CD14-positive monocyte (primary cell): ENCODE results near the gene PRMT5. TPM values are rescaled to one million over a fixed set of nuclear protein-coding genes. Genes with fewer than 3 reads are reported as not detected.
A peak's percentile ranks its signal among the peaks of the same experiment; 100 is the strongest.

Experiments used
- DNase-seq, 3 donors: peaks; one replicate each; pipeline ENCODE4 v3.0.0-alpha.2; 2011 to 2022
- H2AFZ ChIP-seq: 2 replicates; pipeline ENCODE4 v1.6.0; 2012; ENCODE audit warnings: mild to moderate bottlenecking, low read depth, low read length, inconsistent platforms; ENCODE audit not compliant: insufficient read depth, poor library complexity, severe bottlenecking
- H3K27ac ChIP-seq, 2 donors: 1 replicate in 1 of 2; 2 replicates in 1 of 2; pipeline ENCODE4 v1.5.1; 2012 to 2013; ENCODE audit warnings: low read length in 2 of 2, control low read depth in 1 of 2, inconsistent platforms in 1 of 2, low read depth in 1 of 2, mild to moderate bottlenecking in 1 of 2
- H3K27me3 ChIP-seq, 2 donors: one replicate each; pipeline versions ENCODE4 v1.6.0 to v1.6.1; 2011 to 2013; ENCODE audit warnings: low read length in 2 of 2; ENCODE audit not compliant: control insufficient read depth in 2 of 2, insufficient read depth in 2 of 2
- H3K36me3 ChIP-seq, 2 donors: replicated peaks in 1 of 2; 1 replicate in 1 of 2; 2 replicates in 1 of 2; pipeline versions ENCODE4 v1.5.1 to v1.6.1; 2012 to 2013; ENCODE audit warnings: low read length in 2 of 2, control low read depth in 1 of 2, inconsistent platforms in 1 of 2, mild to moderate bottlenecking in 1 of 2; ENCODE audit not compliant: insufficient read depth in 2 of 2, control insufficient read depth in 1 of 2
- H3K4me1 ChIP-seq, 2 donors: 1 replicate in 1 of 2; 2 replicates in 1 of 2; pipeline versions ENCODE4 v1.5.1 to v1.6.1; 2012 to 2013; ENCODE audit warnings: low read length in 2 of 2, control low read depth in 1 of 2, inconsistent platforms in 1 of 2, mild to moderate bottlenecking in 1 of 2, moderate library complexity in 1 of 2; ENCODE audit not compliant: insufficient read depth in 2 of 2, control insufficient read depth in 1 of 2
- H3K4me2 ChIP-seq: replicated peaks from 2 replicates; pipeline ENCODE3; 2012; ENCODE audit warnings: low read length, moderate library complexity, mild to moderate bottlenecking; ENCODE audit not compliant: poor library complexity, severe bottlenecking; ENCODE audit errors: extremely low read depth
- H3K4me3 ChIP-seq, 3 experiments: fragments of 200-600 bp in 1 of 3; sonication (generic) in 1 of 3; replicated peaks in 1 of 3; 1 replicate in 2 of 3; 2 replicates in 1 of 3; pipeline ENCODE4 v1.5.1; 2011 to 2013; ENCODE audit warnings: low read length in 3 of 3, mild to moderate bottlenecking in 3 of 3, control low read depth in 2 of 3, low read depth in 2 of 3, inconsistent platforms in 1 of 3, moderate library complexity in 1 of 3
- H3K79me2 ChIP-seq: 2 replicates; pipeline ENCODE4 v1.6.0; 2012; ENCODE audit warnings: mild to moderate bottlenecking, control low read depth, inconsistent platforms, low read length, moderate library complexity; ENCODE audit not compliant: insufficient read depth
- H3K9ac ChIP-seq: 2 replicates; pipeline ENCODE4 v1.6.0; 2017; ENCODE audit warnings: low read length, mild to moderate bottlenecking; ENCODE audit not compliant: insufficient read depth, poor library complexity, severe bottlenecking
- H3K9me3 ChIP-seq, 2 donors: replicated peaks in 1 of 2; 1 replicate in 1 of 2; 2 replicates in 1 of 2; pipeline versions ENCODE4 v1.5.1 to v1.6.1; 2012 to 2013; ENCODE audit warnings: low read length in 2 of 2, control low read depth in 1 of 2; ENCODE audit not compliant: control insufficient read depth in 1 of 2, insufficient read depth in 1 of 2
- H4K20me1 ChIP-seq: 2 replicates; pipeline ENCODE4 v1.6.0; 2012; ENCODE audit warnings: mild to moderate bottlenecking, low read length, control low read depth, moderate library complexity; ENCODE audit not compliant: insufficient read depth
- H3K27ac Mint-ChIP-seq, 7 donors: one replicate each; pipeline ENCODE4 v1.8.0; 2020; ENCODE audit warnings: mild to moderate bottlenecking in 7 of 7, mixed read lengths in 7 of 7, moderate library complexity in 6 of 7, inconsistent platforms in 2 of 7
- H3K27me3 Mint-ChIP-seq, 3 donors: one replicate each; pipeline ENCODE4 v1.8.0; 2021 to 2022; ENCODE audit warnings: low read depth in 3 of 3, mild to moderate bottlenecking in 3 of 3, mixed read lengths in 3 of 3, moderate library complexity in 3 of 3, inconsistent platforms in 1 of 3
- H3K36me3 Mint-ChIP-seq, 2 donors: one replicate each; pipeline ENCODE4 v1.8.0; 2020; ENCODE audit warnings: mixed read lengths in 2 of 2, inconsistent platforms in 1 of 2, mild to moderate bottlenecking in 1 of 2
- H3K4me1 Mint-ChIP-seq: one replicate; pipeline ENCODE4 v1.8.0; 2020; ENCODE audit warnings: mild to moderate bottlenecking, mixed read lengths
- H3K4me3 Mint-ChIP-seq, 2 donors: one replicate each; pipeline ENCODE4 v1.8.0; 2020; ENCODE audit warnings: mild to moderate bottlenecking in 2 of 2, mixed read lengths in 2 of 2, moderate library complexity in 1 of 2
- H3K9me3 Mint-ChIP-seq, 7 donors: one replicate each; pipeline ENCODE4 v1.8.0; 2020 to 2022; ENCODE audit warnings: mixed read lengths in 7 of 7, mild to moderate bottlenecking in 6 of 7, moderate library complexity in 6 of 7, inconsistent platforms in 2 of 7
- WGBS: methylation state at CpG from one replicate; pipeline ENCODE4 v1.1.5; 2013; ENCODE audit warnings: missing lambda C conversion rate; ENCODE audit not compliant: insufficient coverage; 5-methylcytosine and 5-hydroxymethylcytosine counted together
- intact Hi-C, 2 donors: fragments of 100-400 bp; cut with micrococcal nuclease; formaldehyde crosslinking; loops; one replicate each; pipeline versions ENCODE4 v1.15.0 to v1.15.1; 2023
- polyA plus RNA-seq, 3 donors: library from polyadenylated mRNA; depleted of rRNA in 1 of 3; unstranded in 2 of 3; stranded (reverse) in 1 of 3; fragments of 300-500 nt in 2 of 3; fragments of >200 nt in 1 of 3; fragmentation: Illumina TruSeq in 2 of 3; gene quantifications; 1 replicate in 2 of 3; 2 replicates in 1 of 3; pipeline ENCODE4 v1.2.3, GENCODE V29; 2012 to 2021
- TF ChIP-seq, protein P1 (sequence below): fragments of 200-600 bp; IDR thresholded peaks from one replicate; pipeline ENCODE4 v1.8.0; 2022; ENCODE audit warnings: antibody characterized with exemption, mild to moderate bottlenecking

The PRMT5 gene
- polyA plus RNA-seq, 3 donors: 38.7 to 44.4 (median 44.1) TPM

DNA sequence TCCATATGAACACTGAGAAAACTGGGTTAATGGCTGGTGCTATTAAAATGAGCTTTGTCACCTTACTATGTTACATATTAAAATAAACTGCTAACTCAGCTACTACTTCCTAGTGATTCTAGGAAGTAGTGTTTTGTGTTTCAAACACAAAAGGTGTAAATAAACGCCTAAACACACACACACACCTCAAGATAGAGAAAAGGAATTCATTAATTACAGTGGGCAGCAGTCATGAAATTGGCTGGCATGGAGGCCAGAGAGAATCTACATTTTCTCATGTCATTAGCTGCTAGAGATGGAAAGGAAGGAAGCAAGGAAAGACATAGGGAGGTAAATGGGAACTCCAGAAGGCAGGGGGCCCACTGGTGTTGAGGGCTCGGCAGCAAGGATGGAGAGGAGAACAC is 787 bp upstream of the PRMT5 start:
- no peaks in the 10 kb centered on the region for H3K9me3 Mint-ChIP-seq
- no peak overlapping the region for H3K4me3 Mint-ChIP-seq
- H4K20me1 ChIP-seq: no peaks in the 10 kb centered on the region
- no peak overlapping the region for H3K27ac Mint-ChIP-seq
- H3K36me3 Mint-ChIP-seq: peaks cover 19 to 33% of the 10 kb centered on the region in 2 donors
- H3K27ac ChIP-seq: peak overlapping the region; percentile 65 to 86
- H2AFZ ChIP-seq: peak overlapping the region; percentile 87
- H3K27me3 Mint-ChIP-seq: no peaks in the 10 kb centered on the region
- H3K4me2 ChIP-seq: peak overlapping the region; percentile 96
- no peaks in the 10 kb centered on the region for H3K27me3 ChIP-seq
- peak overlapping the region; percentile 58 to 98 (median 90) for H3K4me3 ChIP-seq
- H3K4me1 Mint-ChIP-seq: peaks cover 8% of the 10 kb centered on the region
- 0% methylated on average over 1 of the region's 2 CpGs for WGBS
- H3K9ac ChIP-seq: peak overlapping the region; percentile 59
- no peaks in the 10 kb centered on the region for H3K9me3 ChIP-seq
- H3K4me1 ChIP-seq: peaks cover 19 to 34% of the 10 kb centered on the region in 2 donors
- DNase-seq: no peak
- TF ChIP-seq, protein P1, sequence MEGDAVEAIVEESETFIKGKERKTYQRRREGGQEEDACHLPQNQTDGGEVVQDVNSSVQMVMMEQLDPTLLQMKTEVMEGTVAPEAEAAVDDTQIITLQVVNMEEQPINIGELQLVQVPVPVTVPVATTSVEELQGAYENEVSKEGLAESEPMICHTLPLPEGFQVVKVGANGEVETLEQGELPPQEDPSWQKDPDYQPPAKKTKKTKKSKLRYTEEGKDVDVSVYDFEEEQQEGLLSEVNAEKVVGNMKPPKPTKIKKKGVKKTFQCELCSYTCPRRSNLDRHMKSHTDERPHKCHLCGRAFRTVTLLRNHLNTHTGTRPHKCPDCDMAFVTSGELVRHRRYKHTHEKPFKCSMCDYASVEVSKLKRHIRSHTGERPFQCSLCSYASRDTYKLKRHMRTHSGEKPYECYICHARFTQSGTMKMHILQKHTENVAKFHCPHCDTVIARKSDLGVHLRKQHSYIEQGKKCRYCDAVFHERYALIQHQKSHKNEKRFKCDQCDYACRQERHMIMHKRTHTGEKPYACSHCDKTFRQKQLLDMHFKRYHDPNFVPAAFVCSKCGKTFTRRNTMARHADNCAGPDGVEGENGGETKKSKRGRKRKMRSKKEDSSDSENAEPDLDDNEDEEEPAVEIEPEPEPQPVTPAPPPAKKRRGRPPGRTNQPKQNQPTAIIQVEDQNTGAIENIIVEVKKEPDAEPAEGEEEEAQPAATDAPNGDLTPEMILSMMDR: no peak
- intact Hi-C loops: loop anchor here in 1 of 2 donors (1.0 to 10.0 kb wide), 3 partner anchors 11 to 1185 kb away; partner anchors contain the start of genes AJUBA, DCAF11, NRL and RBM23
- peaks cover 15% of the 10 kb centered on the region for H3K79me2 ChIP-seq
- H3K36me3 ChIP-seq: peaks cover 2 to 24% of the 10 kb centered on the region in 2 donors

DNA sequence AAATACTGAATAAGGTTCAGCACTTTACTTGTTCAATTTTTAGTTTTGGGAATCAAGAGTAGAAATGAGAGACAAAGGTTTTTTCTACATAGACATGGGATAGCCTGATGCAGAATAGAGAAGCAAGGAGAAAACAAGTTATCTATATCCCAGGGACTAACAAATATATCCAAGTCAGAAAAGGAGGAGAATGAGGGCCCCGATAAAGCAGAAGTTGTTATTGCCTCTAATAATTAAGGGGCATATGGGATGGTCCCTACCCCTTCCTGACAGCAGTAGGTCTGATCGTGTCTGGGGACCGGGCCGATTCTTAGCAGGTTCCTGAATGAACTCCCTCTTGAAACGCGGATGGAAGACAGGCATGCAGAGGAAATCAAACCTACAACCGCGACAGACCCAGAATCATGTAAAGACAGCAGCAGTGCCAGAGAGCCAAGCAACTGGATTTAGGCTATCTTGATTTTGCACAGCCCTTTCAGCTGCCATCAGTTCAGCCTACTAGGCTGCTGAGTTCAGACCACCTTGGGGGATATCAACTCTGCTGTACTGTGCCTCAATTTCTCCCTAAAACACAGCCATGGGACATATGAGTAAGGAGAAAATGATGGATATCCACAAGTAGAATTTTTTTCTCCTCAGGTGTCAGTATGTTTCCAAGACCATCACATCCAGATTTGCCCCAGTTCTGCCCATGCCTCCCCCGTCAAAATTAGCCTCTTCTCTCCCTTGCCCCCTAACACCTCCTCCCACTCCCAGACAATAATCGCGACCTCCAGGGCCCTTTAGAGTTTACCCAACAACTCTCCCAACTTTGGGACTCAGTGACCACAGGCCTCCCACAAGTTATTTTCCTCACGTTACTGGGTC is 706 bp downstream of the PRMT5 start:
- peak overlapping the region; percentile 85 for H3K9ac ChIP-seq
- peak overlapping the region; percentile 96 for H3K4me2 ChIP-seq
- peak overlapping the region; percentile 97 for H2AFZ ChIP-seq
- DNase-seq: no peak
- H3K9me3 Mint-ChIP-seq: no peaks in the 10 kb centered on the region
- H3K4me1 ChIP-seq: peaks cover 19 to 34% of the 10 kb centered on the region in 2 donors
- peaks cover 15% of the 10 kb centered on the region for H3K79me2 ChIP-seq
- H3K27me3 ChIP-seq: no peaks in the 10 kb centered on the region
- H3K27ac Mint-ChIP-seq: peak overlapping the region in 2 of 7 donors; percentile 28 to 85
- WGBS: 2% methylated on average over 11 of the region's 12 CpGs
- H3K36me3 ChIP-seq: peaks cover 15 to 38% of the 10 kb centered on the region in 2 donors
- peak overlapping the region; percentile 65 to 84 for H3K27ac ChIP-seq
- intact Hi-C loops: loop anchor here in 1 of 2 donors (1.0 to 10.0 kb wide), 2 partner anchors 9 to 1186 kb away; partner anchors contain the start of genes DCAF11, NRL and RBM23
- no peak overlapping the region for H3K4me3 Mint-ChIP-seq
- peaks cover 33 to 41% of the 10 kb centered on the region in 2 donors for H3K36me3 Mint-ChIP-seq
- peak overlapping the region; percentile 90 to 98 (median 96) for H3K4me3 ChIP-seq
- H4K20me1 ChIP-seq: no peaks in the 10 kb centered on the region
- H3K27me3 Mint-ChIP-seq: no peaks in the 10 kb centered on the region
- H3K9me3 ChIP-seq: no peaks in the 10 kb centered on the region
- TF ChIP-seq, protein P1: no peak
- peaks cover 8% of the 10 kb centered on the region for H3K4me1 Mint-ChIP-seq
